Mesothelial cell of epicardium (in vitro differentiated cells): ENCODE results near the gene PHF21B. TPM values are rescaled to one million over a fixed set of nuclear protein-coding genes. Genes with fewer than 3 reads are reported as not detected.

Source experiments
- DNase-seq, 2 experiments: peaks; one replicate each; pipeline ENCODE4 v3.0.0; 2021; ENCODE audit warnings: low spot score in 2 of 2; ENCODE audit not compliant: unreplicated experiment in 2 of 2
- H3K27ac Mint-ChIP-seq: 2 replicates; pipeline ENCODE4 v1.8.0; 2021; ENCODE audit warnings: mixed read lengths
- H3K27me3 Mint-ChIP-seq: 2 replicates; pipeline ENCODE4 v1.8.0; 2021; ENCODE audit warnings: low read depth, mixed read lengths
- H3K36me3 Mint-ChIP-seq: 2 replicates; pipeline ENCODE4 v1.8.0; 2021; ENCODE audit warnings: mixed read lengths
- H3K4me1 Mint-ChIP-seq: 2 replicates; pipeline ENCODE4 v1.8.0; 2021; ENCODE audit warnings: mixed read lengths
- H3K4me3 Mint-ChIP-seq: 2 replicates; pipeline ENCODE4 v1.8.0; 2021; ENCODE audit warnings: mild to moderate bottlenecking, moderate library complexity, mixed read lengths
- H3K9me3 Mint-ChIP-seq: 2 replicates; pipeline ENCODE4 v1.8.0; 2021; ENCODE audit warnings: mixed read lengths
- total RNA-seq: library from RNA; stranded (reverse); gene quantifications from 3 replicates; pipeline ENCODE4 v1.2.1, GENCODE V29; 2021
- TF ChIP-seq, protein P1 (sequence below): fragments of 200-600 bp; sonication (generic); IDR thresholded peaks from one replicate; pipeline ENCODE4 v1.5.0; 2021; ENCODE audit warnings: antibody characterized with exemption; ENCODE audit not compliant: unreplicated experiment

Gene PHF21B
- total RNA-seq, 1 donor from 2014 or later: 8.6 TPM

DNA sequence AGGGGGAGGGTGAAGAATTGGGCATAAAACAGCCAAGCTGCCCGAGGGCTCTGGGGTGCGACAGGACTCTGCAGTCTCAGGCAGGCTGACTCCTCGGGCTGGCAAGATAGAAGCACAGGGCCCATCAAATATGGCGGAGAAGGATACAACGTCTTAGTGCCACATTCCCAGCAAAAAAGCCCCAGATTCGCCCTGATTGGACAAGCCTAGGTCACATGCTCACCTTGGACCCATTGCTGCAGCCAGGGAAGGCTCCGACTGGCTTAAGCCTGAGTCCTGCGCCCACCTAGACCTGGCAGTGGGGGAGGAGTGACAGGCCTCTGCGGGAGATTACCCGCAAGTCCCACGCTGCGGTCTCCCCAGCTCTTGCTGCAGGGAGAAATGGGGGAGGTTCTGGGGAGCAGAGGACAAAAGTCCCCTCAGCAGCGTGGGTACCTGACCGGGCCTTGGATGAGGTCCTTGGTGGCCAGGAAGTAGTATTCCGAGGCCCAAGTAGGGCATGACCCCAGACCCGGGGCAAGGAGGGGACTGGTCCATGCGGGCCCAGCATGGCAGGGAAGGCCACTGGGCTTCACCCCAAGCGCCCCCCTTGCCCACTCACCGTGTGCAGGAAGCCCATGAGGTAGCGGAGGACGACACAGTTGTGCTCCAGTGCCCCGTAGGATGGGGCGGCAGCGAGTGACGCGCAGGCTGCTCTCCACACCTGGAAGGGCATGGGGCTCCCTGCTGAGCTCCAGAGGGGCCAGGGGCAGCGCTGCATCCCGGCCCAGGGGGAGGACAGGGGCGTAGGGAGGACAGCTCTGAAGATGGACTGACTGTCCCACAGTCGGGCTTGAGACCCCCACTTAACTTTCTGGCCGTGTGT is 144.4 kb downstream of the PHF21B start:
- no peaks in the 10 kb centered on the region for H3K27me3 Mint-ChIP-seq
- no peak overlapping the region for H3K4me3 Mint-ChIP-seq
- peaks cover 23% of the 10 kb centered on the region for H3K36me3 Mint-ChIP-seq

DNA sequence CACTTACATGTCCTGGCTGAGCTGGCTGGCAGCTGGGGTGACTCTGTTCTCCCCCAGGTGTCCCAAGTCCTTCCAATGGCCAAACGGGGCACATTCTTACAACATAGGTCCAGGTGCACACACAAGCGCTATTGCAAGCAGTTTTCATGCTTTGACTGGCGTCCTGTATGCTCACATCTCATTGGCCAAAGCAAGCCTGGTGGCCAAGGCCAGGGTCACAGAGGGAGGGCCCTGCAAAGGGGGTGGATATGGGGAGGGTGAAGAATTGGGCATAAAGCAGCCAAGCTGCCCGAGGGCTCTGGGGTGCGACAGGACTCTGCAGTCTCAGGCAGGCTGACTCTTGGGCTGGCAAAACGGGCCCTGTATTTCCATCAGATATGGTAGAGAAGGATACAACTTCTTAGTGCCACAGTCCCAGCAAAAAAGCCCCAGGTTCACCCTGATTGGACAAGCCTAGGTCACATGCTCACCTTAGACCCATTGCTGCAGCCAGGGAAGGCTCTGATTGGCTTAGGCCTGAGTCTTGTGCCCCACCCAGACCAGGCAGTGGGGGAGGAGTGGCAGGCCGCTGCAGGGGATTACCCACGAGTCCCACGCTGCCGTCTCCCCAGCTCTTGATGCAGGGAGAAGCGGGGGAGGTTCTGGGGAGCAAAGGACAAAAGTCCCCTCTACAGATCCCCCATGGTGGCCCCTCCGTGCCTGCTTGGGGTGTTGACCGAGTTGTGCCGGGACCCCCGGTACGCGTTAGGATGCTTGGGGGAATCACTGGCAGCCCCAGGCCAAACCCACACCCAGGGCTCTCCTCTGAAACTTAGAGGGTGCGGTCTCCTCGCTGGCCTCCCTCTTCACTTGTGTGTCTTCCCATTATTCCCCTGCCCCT is 146.6 kb downstream of the PHF21B start:
- Mint-ChIP-seq H3K9me3 (no peaks in the 10 kb centered on the region), H3K36me3 (peaks cover 25% of the 10 kb centered on the region), H3K4me1 (no peaks in the 10 kb centered on the region), H3K4me3 (no peak overlapping the region), H3K27me3 (no peaks in the 10 kb centered on the region), H3K27ac (no peak overlapping the region)
- TF ChIP-seq, protein P1, sequence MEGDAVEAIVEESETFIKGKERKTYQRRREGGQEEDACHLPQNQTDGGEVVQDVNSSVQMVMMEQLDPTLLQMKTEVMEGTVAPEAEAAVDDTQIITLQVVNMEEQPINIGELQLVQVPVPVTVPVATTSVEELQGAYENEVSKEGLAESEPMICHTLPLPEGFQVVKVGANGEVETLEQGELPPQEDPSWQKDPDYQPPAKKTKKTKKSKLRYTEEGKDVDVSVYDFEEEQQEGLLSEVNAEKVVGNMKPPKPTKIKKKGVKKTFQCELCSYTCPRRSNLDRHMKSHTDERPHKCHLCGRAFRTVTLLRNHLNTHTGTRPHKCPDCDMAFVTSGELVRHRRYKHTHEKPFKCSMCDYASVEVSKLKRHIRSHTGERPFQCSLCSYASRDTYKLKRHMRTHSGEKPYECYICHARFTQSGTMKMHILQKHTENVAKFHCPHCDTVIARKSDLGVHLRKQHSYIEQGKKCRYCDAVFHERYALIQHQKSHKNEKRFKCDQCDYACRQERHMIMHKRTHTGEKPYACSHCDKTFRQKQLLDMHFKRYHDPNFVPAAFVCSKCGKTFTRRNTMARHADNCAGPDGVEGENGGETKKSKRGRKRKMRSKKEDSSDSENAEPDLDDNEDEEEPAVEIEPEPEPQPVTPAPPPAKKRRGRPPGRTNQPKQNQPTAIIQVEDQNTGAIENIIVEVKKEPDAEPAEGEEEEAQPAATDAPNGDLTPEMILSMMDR: no peak
- no peak for DNase-seq

More for the DNA sequence above, 144.4 kb downstream of the PHF21B start:
- TF ChIP-seq, protein P1: no peak
- H3K9me3 Mint-ChIP-seq: no peaks in the 10 kb centered on the region
- H3K27ac Mint-ChIP-seq: no peak overlapping the region
- no peak for DNase-seq
- H3K4me1 Mint-ChIP-seq: peaks cover 13% of the 10 kb centered on the region

DNA sequence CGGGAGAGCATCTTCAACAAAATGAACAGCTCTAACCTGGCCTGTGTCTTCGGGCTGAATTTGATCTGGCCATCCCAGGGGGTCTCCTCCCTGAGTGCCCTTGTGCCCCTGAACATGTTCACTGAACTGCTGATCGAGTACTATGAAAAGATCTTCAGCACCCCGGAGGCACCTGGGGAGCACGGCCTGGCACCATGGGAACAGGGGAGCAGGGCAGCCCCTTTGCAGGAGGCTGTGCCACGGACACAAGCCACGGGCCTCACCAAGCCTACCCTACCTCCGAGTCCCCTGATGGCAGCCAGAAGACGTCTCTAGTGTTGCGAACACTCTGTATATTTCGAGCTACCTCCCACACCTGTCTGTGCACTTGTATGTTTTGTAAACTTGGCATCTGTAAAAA is 147.5 kb downstream of the PHF21B start:
- Mint-ChIP-seq H3K9me3 (no peaks in the 10 kb centered on the region), H3K4me1 (no peaks in the 10 kb centered on the region), H3K27ac (no peak overlapping the region), H3K4me3 (no peak overlapping the region), H3K27me3 (no peaks in the 10 kb centered on the region), H3K36me3 (peaks cover 33% of the 10 kb centered on the region)
- DNase-seq: no peak
- TF ChIP-seq, protein P1: no peak

DNA sequence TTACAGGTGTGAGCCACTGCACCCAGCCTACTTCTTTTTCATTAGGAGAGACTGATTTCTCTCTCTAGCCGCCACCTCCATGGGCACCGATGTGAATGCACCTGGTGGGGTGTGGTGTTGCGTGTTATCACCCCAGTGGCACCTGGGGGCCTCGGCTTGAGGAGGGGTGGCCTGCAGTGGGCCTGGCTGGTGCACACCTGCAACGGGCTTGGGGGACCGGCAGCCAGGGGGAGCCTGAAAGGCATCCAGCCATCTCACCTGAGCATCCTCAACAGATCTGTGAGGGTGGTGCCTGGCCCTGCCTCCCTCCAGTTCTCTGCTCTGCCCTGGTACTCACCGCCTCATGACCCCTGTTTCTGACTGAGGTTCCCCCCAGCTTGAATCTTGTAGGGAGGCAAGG is 148.6 kb downstream of the PHF21B start:
- TF ChIP-seq, protein P1: no peak
- Mint-ChIP-seq H3K36me3 (peaks cover 41% of the 10 kb centered on the region), H3K4me1 (no peaks in the 10 kb centered on the region), H3K27me3 (no peaks in the 10 kb centered on the region), H3K9me3 (no peaks in the 10 kb centered on the region), H3K27ac (no peak overlapping the region), H3K4me3 (no peak overlapping the region)
- no peak for DNase-seq

DNA sequence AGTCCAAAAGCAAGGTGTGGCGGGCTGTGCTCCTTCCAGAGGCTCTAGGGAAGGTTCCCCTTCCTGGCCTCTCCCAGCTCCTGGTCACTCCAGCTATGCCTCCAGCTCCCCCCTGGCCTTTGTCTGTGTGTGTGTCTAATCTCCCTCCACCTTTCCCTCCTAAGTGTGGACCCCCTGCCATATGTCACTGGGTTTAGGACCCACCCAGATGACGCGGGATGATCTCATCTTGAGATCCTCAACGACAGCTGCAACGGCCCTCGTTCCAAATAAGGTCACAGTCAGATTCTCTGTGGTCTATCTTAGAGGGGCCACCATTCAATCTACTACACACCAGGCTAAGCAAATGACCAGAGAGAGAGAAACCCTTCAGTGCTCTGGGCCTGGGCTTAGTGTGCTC is 149.5 kb downstream of the PHF21B start:
- Mint-ChIP-seq H3K4me1 (no peaks in the 10 kb centered on the region), H3K36me3 (peaks cover 48% of the 10 kb centered on the region), H3K4me3 (no peak overlapping the region), H3K27ac (no peak overlapping the region), H3K27me3 (no peaks in the 10 kb centered on the region), H3K9me3 (peaks cover 6% of the 10 kb centered on the region)
- TF ChIP-seq, protein P1: no peak
- DNase-seq: no peak
